ENCODE results near the gene CROCC2.

CROCC2 gene

DNA sequence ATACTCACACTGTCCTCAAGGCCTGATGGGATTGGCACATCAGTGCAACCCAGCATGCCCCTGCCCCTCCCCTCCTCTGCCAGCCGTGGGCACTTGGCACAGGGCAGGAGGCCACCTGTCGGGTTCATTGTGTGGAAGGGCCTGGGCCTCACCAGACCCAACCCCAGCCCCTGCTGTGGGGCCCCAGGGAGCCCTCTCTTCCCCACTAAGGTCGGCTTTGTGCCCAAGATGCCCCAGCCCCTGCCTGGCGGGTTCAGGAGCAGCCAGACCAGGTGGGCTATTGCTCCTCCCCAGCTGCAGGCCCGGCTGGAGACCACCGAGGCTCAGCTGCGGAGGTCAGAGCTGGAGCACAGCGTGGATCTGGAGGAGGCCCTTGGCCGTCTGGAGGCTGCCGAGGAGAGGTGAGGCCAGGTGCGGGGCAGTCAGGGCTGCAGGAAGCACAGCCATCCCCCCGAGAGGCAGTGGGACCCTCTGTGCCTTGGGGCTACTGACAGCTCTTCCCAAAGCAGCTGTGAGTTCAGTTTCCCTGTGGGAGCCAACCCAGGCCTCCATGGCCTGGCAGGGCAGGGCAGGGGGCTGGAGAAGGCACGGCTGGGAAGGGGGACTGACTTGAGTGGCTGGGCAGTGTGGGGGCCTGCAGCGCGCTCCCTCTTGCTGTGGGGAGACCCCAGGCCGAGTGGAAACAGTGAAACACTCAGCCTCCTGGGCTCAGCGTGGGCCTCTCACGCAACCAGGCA is 16.3 kb downstream of the CROCC2 start:
- no peak for TF ChIP-seq EZH2 (IDR thresholded peaks at IDR 0.05; ENCODE audit: borderline replicate concordance, low read depth, low read length, severe bottlenecking)
- TF ChIP-seq, protein P1, sequence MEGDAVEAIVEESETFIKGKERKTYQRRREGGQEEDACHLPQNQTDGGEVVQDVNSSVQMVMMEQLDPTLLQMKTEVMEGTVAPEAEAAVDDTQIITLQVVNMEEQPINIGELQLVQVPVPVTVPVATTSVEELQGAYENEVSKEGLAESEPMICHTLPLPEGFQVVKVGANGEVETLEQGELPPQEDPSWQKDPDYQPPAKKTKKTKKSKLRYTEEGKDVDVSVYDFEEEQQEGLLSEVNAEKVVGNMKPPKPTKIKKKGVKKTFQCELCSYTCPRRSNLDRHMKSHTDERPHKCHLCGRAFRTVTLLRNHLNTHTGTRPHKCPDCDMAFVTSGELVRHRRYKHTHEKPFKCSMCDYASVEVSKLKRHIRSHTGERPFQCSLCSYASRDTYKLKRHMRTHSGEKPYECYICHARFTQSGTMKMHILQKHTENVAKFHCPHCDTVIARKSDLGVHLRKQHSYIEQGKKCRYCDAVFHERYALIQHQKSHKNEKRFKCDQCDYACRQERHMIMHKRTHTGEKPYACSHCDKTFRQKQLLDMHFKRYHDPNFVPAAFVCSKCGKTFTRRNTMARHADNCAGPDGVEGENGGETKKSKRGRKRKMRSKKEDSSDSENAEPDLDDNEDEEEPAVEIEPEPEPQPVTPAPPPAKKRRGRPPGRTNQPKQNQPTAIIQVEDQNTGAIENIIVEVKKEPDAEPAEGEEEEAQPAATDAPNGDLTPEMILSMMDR (IDR thresholded peaks at IDR 0.05; ENCODE audit: borderline replicate concordance, extremely low read depth, low read length, poor library complexity, severe bottlenecking): no peak
- DNase-seq (no peak), ATAC-seq (ENCODE audit: insufficient read depth, low read depth) (no peak)
- H3K4me3 ChIP-seq (ENCODE audit: low read depth in 1 of 2, low read length in 2 of 2): no peak overlapping the region
- H3K27ac ChIP-seq (ENCODE audit: low read length): no peak overlapping the region
- H3K9me3 ChIP-seq (ENCODE audit: insufficient read depth, low read length, severe bottlenecking): no peaks in the 10 kb centered on the region
- H3K9ac ChIP-seq (ENCODE audit: low read depth, low read length): no peak overlapping the region
- H2AFZ ChIP-seq (ENCODE audit: low read depth, low read length): no peak overlapping the region
- peaks cover 5% of the 10 kb centered on the region; the same call in 1 of the 2 replicates for H4K20me1 ChIP-seq (ENCODE audit: insufficient read depth, low read length)
- no peaks in the 10 kb centered on the region for H3K27me3 ChIP-seq (ENCODE audit: insufficient read depth, low read length, poor library complexity)
- no peaks in the 10 kb centered on the region for H3K36me3 ChIP-seq (ENCODE audit: insufficient read depth, low read length)
- no peaks in the 10 kb centered on the region for H3K79me2 ChIP-seq (ENCODE audit: insufficient read depth, low read length)
- no peak overlapping the region for H3K4me2 ChIP-seq (ENCODE audit: insufficient read depth, low read length)
- H3K4me1 ChIP-seq (ENCODE audit: insufficient read depth, low read length): no peaks in the 10 kb centered on the region

DNA sequence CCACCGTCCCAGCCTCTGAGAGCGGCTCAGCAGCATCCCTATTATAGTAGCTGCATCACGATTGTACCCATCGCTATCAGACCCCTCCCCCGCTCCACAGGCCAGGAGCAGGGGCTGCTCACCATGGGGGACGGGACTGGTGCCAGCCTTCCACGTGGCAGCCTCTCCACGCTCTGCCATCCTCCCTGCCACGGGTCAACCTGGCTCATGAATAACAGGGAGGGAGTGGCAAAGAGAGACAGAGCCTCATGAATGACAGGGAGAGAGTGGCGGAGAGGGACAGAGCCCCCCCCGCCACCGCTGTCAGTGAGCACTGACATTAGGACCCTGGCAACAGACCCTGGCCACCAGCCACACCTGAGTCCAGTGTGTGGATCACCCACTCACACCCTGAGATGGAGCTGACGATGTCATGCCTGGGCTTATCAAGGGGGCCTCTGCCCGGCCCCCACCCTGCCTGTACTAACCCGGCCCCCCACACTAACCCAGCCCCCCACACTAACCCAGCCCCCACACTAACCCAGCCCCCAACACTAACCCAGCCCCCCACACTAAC is 16.9 kb downstream of the CROCC2 start:
- Histone ChIP-seq H3K9me3 (ENCODE audit: insufficient read depth, low read length, severe bottlenecking) (no peaks in the 10 kb centered on the region), H3K4me3 (ENCODE audit: low read depth in 1 of 2, low read length in 2 of 2) (no peak overlapping the region), H3K27ac (ENCODE audit: low read length) (no peak overlapping the region), H3K4me2 (ENCODE audit: insufficient read depth, low read length) (no peak overlapping the region), H3K4me1 (ENCODE audit: insufficient read depth, low read length) (no peaks in the 10 kb centered on the region), H3K9ac (ENCODE audit: low read depth, low read length) (no peak overlapping the region), H3K36me3 (ENCODE audit: insufficient read depth, low read length) (no peaks in the 10 kb centered on the region), H3K27me3 (ENCODE audit: insufficient read depth, low read length, poor library complexity) (no peaks in the 10 kb centered on the region), H3K79me2 (ENCODE audit: insufficient read depth, low read length) (no peaks in the 10 kb centered on the region), H4K20me1 (ENCODE audit: insufficient read depth, low read length) (peaks cover 5% of the 10 kb centered on the region; the same call in 1 of the 2 replicates), H2AFZ (ENCODE audit: low read depth, low read length) (no peak overlapping the region)
- DNase-seq (no peak), ATAC-seq (ENCODE audit: insufficient read depth, low read depth) (no peak)
- TF ChIP-seq EZH2 (IDR thresholded peaks at IDR 0.05; ENCODE audit: borderline replicate concordance, low read depth, low read length, severe bottlenecking): no peak
- TF ChIP-seq, protein P1 (IDR thresholded peaks at IDR 0.05; ENCODE audit: borderline replicate concordance, extremely low read depth, low read length, poor library complexity, severe bottlenecking): no peak

DNA sequence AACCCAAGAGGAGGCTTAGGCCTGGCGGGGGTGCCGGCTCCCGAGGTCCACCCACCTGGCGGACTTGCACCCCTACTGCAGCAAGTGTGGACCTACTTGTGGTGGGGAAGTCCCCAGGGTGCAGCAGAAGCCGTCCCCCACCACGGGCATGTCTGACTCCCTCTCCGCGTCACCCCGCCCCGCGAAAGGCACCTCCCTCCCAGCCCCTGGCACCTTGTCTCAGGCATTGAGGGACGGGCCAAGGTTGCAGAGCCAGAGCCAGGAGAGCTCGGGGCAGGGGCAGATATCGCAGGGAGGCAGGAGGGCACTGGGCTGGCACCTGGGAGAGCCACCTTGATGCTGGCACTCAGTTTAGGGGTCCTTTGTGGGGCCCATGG is 19.0 kb downstream of the CROCC2 start:
- Histone ChIP-seq H3K79me2 (ENCODE audit: insufficient read depth, low read length) (no peaks in the 10 kb centered on the region), H2AFZ (ENCODE audit: low read depth, low read length) (no peak overlapping the region), H3K9me3 (ENCODE audit: insufficient read depth, low read length, severe bottlenecking) (no peaks in the 10 kb centered on the region), H3K4me3 (ENCODE audit: low read depth in 1 of 2, low read length in 2 of 2) (no peak overlapping the region), H3K36me3 (ENCODE audit: insufficient read depth, low read length) (no peaks in the 10 kb centered on the region), H3K9ac (ENCODE audit: low read depth, low read length) (no peak overlapping the region), H3K27me3 (ENCODE audit: insufficient read depth, low read length, poor library complexity) (no peaks in the 10 kb centered on the region), H3K27ac (ENCODE audit: low read length) (no peak overlapping the region), H3K4me1 (ENCODE audit: insufficient read depth, low read length) (no peaks in the 10 kb centered on the region), H4K20me1 (ENCODE audit: insufficient read depth, low read length) (peaks cover 16% of the 10 kb centered on the region; the same call in 1 of the 2 replicates), H3K4me2 (ENCODE audit: insufficient read depth, low read length) (no peak overlapping the region)
- ATAC-seq (ENCODE audit: insufficient read depth, low read depth) (no peak), DNase-seq (no peak)
- no peak for TF ChIP-seq EZH2 (IDR thresholded peaks at IDR 0.05; ENCODE audit: borderline replicate concordance, low read depth, low read length, severe bottlenecking)
- TF ChIP-seq, protein P1 (IDR thresholded peaks at IDR 0.05; ENCODE audit: borderline replicate concordance, extremely low read depth, low read length, poor library complexity, severe bottlenecking): no peak

Data from DND-41 (cell line).